CD8-positive, alpha-beta memory T cell (primary cell): ENCODE data around the gene E4F1. TPM values are rescaled to one million over a fixed set of nuclear protein-coding genes. Genes with fewer than 3 reads are reported as not detected.

Experiments used
- CTCF ChIA-PET: fragments of 350-600 bp; sonication (Branson Sonifier 250); formaldehyde crosslinking; loops from one replicate; lab custom pipeline; 2021; ENCODE audit warnings: antibody characterized with exemption; lab: Charles Lee
- POLR2A ChIA-PET: fragments of 350-600 bp; sonication (Branson Sonifier 250); formaldehyde crosslinking; loops from one replicate; lab custom pipeline; 2021; ENCODE audit warnings: antibody characterized with exemption; lab: Charles Lee
- DNase-seq, 5 donors: peaks; one replicate each; pipeline versions ENCODE4 v3.0.0 to v3.0.0-alpha.2; 2020 to 2022; ENCODE audit warnings: mixed read lengths in 1 of 5
- H3K27ac ChIP-seq: one replicate; pipeline ENCODE4 v1.7.0; 2013; ENCODE audit warnings: low read depth, mild to moderate bottlenecking, low read length, moderate library complexity
- H3K27me3 ChIP-seq: 2 replicates; pipeline ENCODE4 v1.7.0; 2013; ENCODE audit warnings: low read length, mild to moderate bottlenecking; ENCODE audit not compliant: insufficient read depth, poor library complexity, severe bottlenecking
- H3K36me3 ChIP-seq: 2 replicates; pipeline ENCODE4 v1.7.0; 2013; ENCODE audit warnings: mild to moderate bottlenecking, low read length, moderate library complexity; ENCODE audit not compliant: insufficient read depth
- H3K4me1 ChIP-seq: 2 replicates; pipeline ENCODE4 v1.7.0; 2013; ENCODE audit warnings: mild to moderate bottlenecking, low read length, moderate library complexity; ENCODE audit not compliant: insufficient read depth
- H3K4me3 ChIP-seq: 2 replicates; pipeline ENCODE4 v1.7.0; 2013; ENCODE audit warnings: mild to moderate bottlenecking, low read length
- H3K9me3 ChIP-seq: 2 replicates; pipeline ENCODE4 v1.7.0; 2013; ENCODE audit warnings: mild to moderate bottlenecking, low read length
- H3K27ac Mint-ChIP-seq, 8 donors: one replicate each; pipeline ENCODE4 v1.8.0; 2020 to 2021; ENCODE audit warnings: mixed read lengths in 8 of 8, mild to moderate bottlenecking in 6 of 8, inconsistent platforms in 3 of 8, moderate library complexity in 3 of 8
- H3K27me3 Mint-ChIP-seq, 2 donors: one replicate each; pipeline ENCODE4 v1.8.0; 2020 to 2021; ENCODE audit warnings: mixed read lengths in 2 of 2, mild to moderate bottlenecking in 1 of 2, moderate library complexity in 1 of 2
- H3K36me3 Mint-ChIP-seq, 3 donors: one replicate each; pipeline ENCODE4 v1.8.0; 2020 to 2021; ENCODE audit warnings: mixed read lengths in 3 of 3, inconsistent platforms in 1 of 3, mild to moderate bottlenecking in 1 of 3
- H3K4me1 Mint-ChIP-seq, 3 donors: one replicate each; pipeline ENCODE4 v1.8.0; 2020 to 2021; ENCODE audit warnings: mixed read lengths in 3 of 3, inconsistent platforms in 1 of 3, mild to moderate bottlenecking in 1 of 3
- H3K4me3 Mint-ChIP-seq, 7 donors: one replicate each; pipeline ENCODE4 v1.8.0; 2020 to 2021; ENCODE audit warnings: mixed read lengths in 7 of 7, mild to moderate bottlenecking in 6 of 7, moderate library complexity in 4 of 7, inconsistent platforms in 2 of 7
- H3K9me3 Mint-ChIP-seq, 5 donors: one replicate each; pipeline ENCODE4 v1.8.0; 2020 to 2022; ENCODE audit warnings: mixed read lengths in 5 of 5, mild to moderate bottlenecking in 3 of 5, moderate library complexity in 2 of 5, inconsistent platforms in 1 of 5
- polyA plus RNA-seq: library from polyadenylated mRNA; unstranded; fragments of 300-500 nt; fragmentation: Illumina TruSeq; gene quantifications from one replicate; pipeline ENCODE4 v1.2.3, GENCODE V29; 2021
- total RNA-seq, 2 experiments: library from RNA; stranded (reverse); gene quantifications; one replicate each; pipeline ENCODE4 v1.2.3, GENCODE V29; 2021

Gene E4F1
- total and polyA plus RNA-seq, 3 experiments from 2014 or later = 16.5 to 29.8 (median 28.9) TPM

GRCh38 chr16:2273484-2273883 is 50.1 kb downstream of the E4F1 start:
- Histone ChIP-seq H3K27me3 (no peaks in the 10 kb centered on the region), H3K9me3 (no peaks in the 10 kb centered on the region), H3K36me3 (no peaks in the 10 kb centered on the region), H3K4me3 (no peak overlapping the region), H3K27ac (no peak overlapping the region), H3K4me1 (peaks cover 10% of the 10 kb centered on the region)
- ChIA-PET CTCF (no interaction called here), POLR2A (no interaction called here)
- H3K27me3 Mint-ChIP-seq = no peaks in the 10 kb centered on the region
- peak in 1 of 5 donors; percentile 15 for DNase-seq
- H3K4me1 Mint-ChIP-seq = peaks cover 7 to 14% (median 8%) of the 10 kb centered on the region in 3 donors
- H3K9me3 Mint-ChIP-seq = no peaks in the 10 kb centered on the region
- H3K36me3 Mint-ChIP-seq = peaks cover 0 to 4% (median 0%) of the 10 kb centered on the region in 3 donors
- H3K27ac Mint-ChIP-seq = no peak overlapping the region
- no peak overlapping the region for H3K4me3 Mint-ChIP-seq

DNA sequence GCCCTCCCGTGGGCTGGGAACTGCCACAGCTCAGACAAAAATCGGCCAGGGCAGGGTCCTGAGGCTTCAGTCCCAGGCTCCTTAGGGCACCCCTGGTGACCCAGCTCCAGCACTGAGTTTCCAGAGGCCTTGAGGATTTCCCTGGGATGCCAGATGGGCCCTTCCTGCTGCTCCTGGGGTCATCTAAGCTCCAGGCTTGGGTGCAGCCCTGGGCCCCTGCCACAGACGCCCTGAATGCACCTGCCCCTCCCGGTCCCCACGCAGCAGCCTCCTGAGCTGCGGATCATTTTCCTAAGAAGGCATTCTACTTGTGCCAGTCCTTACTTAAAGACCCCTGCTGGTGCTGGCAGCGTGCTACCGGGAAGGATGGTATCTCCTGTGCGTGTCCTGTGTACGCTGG is 50.5 kb downstream of the E4F1 start:
- peaks cover 7 to 13% (median 8%) of the 10 kb centered on the region in 3 donors for H3K4me1 Mint-ChIP-seq
- peak overlapping the region in 1 of 8 donors; percentile 62 for H3K27ac Mint-ChIP-seq
- Histone ChIP-seq H3K4me1 (peaks cover 9% of the 10 kb centered on the region), H3K9me3 (no peaks in the 10 kb centered on the region), H3K27me3 (no peaks in the 10 kb centered on the region), H3K27ac (no peak overlapping the region), H3K4me3 (no peak overlapping the region), H3K36me3 (no peaks in the 10 kb centered on the region)
- H3K36me3 Mint-ChIP-seq = peaks cover 0 to 2% (median 0%) of the 10 kb centered on the region in 3 donors
- ChIA-PET POLR2A (no interaction called here), CTCF (no interaction called here)
- H3K9me3 Mint-ChIP-seq = no peaks in the 10 kb centered on the region
- H3K27me3 Mint-ChIP-seq = no peaks in the 10 kb centered on the region
- H3K4me3 Mint-ChIP-seq = no peak overlapping the region
- peak in 1 of 5 donors; percentile 34 for DNase-seq

DNA sequence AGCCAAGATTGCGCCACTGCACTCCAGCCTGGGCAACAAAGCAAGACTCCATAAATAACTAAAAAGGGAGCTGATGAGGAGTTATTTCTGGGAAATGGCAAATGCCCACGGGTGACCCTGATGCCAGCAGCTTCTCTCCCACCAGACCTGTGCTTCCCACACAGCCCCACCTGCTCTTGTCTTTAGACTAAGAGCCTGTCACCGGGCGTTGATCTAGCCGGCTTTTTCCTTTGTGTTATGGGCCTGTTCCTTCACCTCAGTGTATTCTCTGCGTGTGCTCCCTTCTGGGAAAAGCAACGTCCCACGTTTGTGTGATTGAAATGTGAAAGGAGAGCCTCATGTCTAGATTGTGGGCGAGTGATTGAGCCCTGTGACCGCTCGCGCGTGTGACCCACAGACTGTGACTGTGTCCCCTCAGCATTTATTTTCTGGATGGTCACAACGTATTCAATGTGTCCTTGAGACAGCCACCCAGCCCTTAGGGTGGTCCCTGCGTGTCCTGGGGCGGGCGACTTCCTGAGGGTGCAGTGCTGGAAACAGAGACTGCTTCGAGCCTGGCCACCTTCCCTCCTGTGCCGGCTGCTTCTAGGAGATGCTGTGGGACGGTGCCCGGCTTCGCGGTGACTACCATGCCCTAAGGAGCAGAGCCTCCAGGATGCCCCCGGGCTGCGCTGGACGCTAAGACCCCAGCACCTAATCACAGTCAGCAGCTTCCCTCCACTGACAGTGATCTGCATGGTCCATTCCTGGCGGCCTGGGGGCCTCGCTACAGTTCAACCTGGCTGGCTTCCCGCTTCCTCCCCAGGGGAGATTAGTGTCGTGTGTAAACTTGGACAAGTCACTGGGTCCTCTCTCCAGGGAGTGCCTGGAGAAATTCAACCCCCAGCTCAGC is 52.3 kb downstream of the E4F1 start:
- H3K9me3 Mint-ChIP-seq = no peaks in the 10 kb centered on the region
- Histone ChIP-seq H3K9me3 (no peaks in the 10 kb centered on the region), H3K4me1 (no peaks in the 10 kb centered on the region), H3K27ac (no peak overlapping the region), H3K4me3 (no peak overlapping the region), H3K27me3 (no peaks in the 10 kb centered on the region), H3K36me3 (no peaks in the 10 kb centered on the region)
- CTCF ChIA-PET = interaction anchor here (1.2 kb wide), 1 partner anchor 81 kb away, joined by 5 read pairs; no protein-coding TSS in a partner anchor
- H3K36me3 Mint-ChIP-seq = peaks cover 0 to 3% (median 0%) of the 10 kb centered on the region in 3 donors
- DNase-seq = peak in 1 of 5 donors; percentile 20
- H3K27ac Mint-ChIP-seq = peak overlapping the region in 1 of 8 donors; percentile 32
- no peaks in the 10 kb centered on the region for H3K27me3 Mint-ChIP-seq
- no peak overlapping the region for H3K4me3 Mint-ChIP-seq
- peaks cover 0 to 2% (median 1%) of the 10 kb centered on the region in 3 donors for H3K4me1 Mint-ChIP-seq
- POLR2A ChIA-PET = no interaction called here

GRCh38 chr16:2276368-2277195 is 53.2 kb downstream of the E4F1 start:
- Histone ChIP-seq H3K4me1 (no peaks in the 10 kb centered on the region), H3K27me3 (no peaks in the 10 kb centered on the region), H3K9me3 (no peaks in the 10 kb centered on the region), H3K4me3 (no peak overlapping the region), H3K36me3 (no peaks in the 10 kb centered on the region), H3K27ac (no peak overlapping the region)
- Mint-ChIP-seq H3K27ac (no peak overlapping the region), H3K4me3 (no peak overlapping the region), H3K27me3 (no peaks in the 10 kb centered on the region), H3K9me3 (no peaks in the 10 kb centered on the region), H3K36me3 (peaks cover 0 to 3% (median 0%) of the 10 kb centered on the region in 3 donors), H3K4me1 (peaks cover 0 to 1% (median 0%) of the 10 kb centered on the region in 3 donors)
- ChIA-PET POLR2A (no interaction called here), CTCF (no interaction called here)
- DNase-seq = peak in 1 of 5 donors; percentile 3

DNA sequence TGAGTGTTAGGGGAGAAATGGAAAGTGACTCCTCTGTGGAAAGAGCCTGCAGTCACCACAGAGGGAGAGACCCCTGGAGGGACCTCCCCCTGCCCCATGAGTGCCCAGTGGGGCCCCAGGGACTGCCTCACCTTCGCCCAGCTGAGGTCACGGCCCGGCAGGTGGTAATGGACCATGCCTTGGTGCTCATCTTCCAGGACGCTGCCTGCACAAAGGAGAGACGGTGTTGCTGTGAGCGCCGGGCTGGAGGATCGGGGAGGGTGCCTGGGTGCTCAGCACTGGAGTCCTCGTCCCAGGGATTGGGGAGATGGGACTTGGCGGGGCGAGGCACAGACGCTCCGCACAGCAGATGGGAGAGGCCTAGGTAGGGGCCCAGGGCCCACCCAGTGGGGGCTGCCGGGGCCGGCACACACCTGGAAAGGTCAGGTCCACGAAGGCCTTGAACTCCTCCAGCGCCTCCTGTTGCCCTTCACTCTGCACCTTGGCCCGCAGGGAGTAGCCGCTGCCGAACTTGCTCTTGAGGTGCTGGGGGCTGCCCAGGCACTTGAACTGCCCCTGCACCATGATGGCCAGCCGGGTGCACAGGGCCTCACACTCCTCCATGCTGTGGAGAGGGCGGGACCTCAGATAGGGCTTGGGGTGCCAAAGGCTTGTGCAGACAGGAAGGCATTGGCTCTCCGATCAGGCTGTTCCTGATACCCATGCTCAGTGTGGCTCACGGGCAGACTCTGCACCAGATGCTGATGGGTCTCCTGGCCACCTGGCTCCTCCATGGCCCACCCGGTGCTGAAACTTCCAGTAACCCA is 54.3 kb downstream of the E4F1 start:
- POLR2A ChIA-PET = no interaction called here
- peak in 1 of 5 donors; percentile 43 for DNase-seq

GRCh38 chr16:2278272-2278608 is 54.8 kb downstream of the E4F1 start:
- Mint-ChIP-seq H3K36me3 (peaks cover 0 to 3% (median 0%) of the 10 kb centered on the region in 3 donors), H3K9me3 (no peaks in the 10 kb centered on the region), H3K4me3 (no peak overlapping the region), H3K27me3 (no peaks in the 10 kb centered on the region), H3K27ac (no peak overlapping the region), H3K4me1 (peaks cover 0 to 1% (median 0%) of the 10 kb centered on the region in 3 donors)
- Histone ChIP-seq H3K4me1 (no peaks in the 10 kb centered on the region), H3K4me3 (no peak overlapping the region), H3K27me3 (no peaks in the 10 kb centered on the region), H3K27ac (no peak overlapping the region), H3K36me3 (no peaks in the 10 kb centered on the region), H3K9me3 (no peaks in the 10 kb centered on the region)
- POLR2A ChIA-PET = no interaction called here
- CTCF ChIA-PET = no interaction called here
- DNase-seq = no peak

More for the DNA sequence above, 54.3 kb downstream of the E4F1 start:
- Mint-ChIP-seq H3K4me1 (peaks cover 0 to 1% (median 0%) of the 10 kb centered on the region in 3 donors), H3K27ac (no peak overlapping the region), H3K27me3 (no peaks in the 10 kb centered on the region), H3K9me3 (no peaks in the 10 kb centered on the region), H3K4me3 (no peak overlapping the region), H3K36me3 (peaks cover 0 to 3% (median 0%) of the 10 kb centered on the region in 3 donors)
- Histone ChIP-seq H3K4me1 (no peaks in the 10 kb centered on the region), H3K27ac (no peak overlapping the region), H3K27me3 (no peaks in the 10 kb centered on the region), H3K4me3 (no peak overlapping the region), H3K36me3 (no peaks in the 10 kb centered on the region), H3K9me3 (no peaks in the 10 kb centered on the region)
- CTCF ChIA-PET = no interaction called here

DNA sequence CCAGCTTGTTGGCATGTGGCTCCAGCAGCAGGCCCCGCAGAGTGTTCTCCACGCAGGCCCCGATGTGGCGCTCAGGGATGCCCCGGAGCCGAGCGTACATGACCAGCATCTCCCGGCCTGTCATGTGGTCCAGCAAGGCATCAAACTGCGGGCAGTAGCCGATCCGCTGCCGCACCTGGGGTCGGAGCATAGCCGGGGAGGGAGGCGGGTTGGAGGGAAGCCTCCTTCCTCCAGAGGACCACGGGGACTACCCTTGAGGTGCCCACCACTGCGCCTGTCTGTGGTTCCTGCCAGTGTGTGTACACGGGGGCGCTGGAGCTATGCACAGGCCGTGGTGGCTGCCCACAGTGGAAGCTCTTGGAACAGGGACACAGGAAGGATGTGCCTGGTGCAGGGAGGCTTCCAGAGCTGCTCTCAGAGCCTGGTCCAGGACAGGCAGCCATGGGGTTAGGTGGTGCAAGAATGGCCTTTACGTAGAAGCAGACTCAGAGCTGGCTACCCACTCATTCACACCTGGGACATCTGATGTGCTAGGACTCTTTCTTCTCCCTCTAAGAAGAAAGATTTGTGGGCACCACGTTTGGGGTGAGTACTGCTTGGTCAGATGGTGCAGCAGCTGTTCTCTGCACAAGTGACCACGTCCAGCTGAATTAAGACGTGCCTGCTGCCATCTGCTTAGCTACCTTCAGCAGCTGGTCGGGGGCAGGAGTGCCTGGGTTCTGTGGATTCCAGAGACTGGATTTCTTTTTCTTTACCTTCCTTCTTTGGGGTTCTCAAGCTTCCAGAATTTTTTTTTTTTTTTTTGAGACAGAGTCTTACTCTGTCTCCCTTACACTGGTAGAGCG is 55.8 kb downstream of the E4F1 start:
- no peaks in the 10 kb centered on the region for H3K36me3 ChIP-seq
- Mint-ChIP-seq H3K9me3 (no peaks in the 10 kb centered on the region), H3K36me3 (peaks cover 3 to 5% (median 4%) of the 10 kb centered on the region in 3 donors), H3K27ac (no peak overlapping the region), H3K4me3 (no peak overlapping the region), H3K4me1 (no peaks in the 10 kb centered on the region), H3K27me3 (peaks cover 0 to 2% of the 10 kb centered on the region in 2 donors)
- POLR2A ChIA-PET = no interaction called here
- no peaks in the 10 kb centered on the region for H3K4me1 ChIP-seq
- no peak overlapping the region for H3K27ac ChIP-seq
- no peak for DNase-seq
- no peak overlapping the region for H3K4me3 ChIP-seq
- CTCF ChIA-PET = interaction anchor here (0.9 to 1.3 kb wide), 3 partner anchors 8 to 84 kb away, joined by 3 read pairs; partner anchors contain the start of gene ECI1
- no peaks in the 10 kb centered on the region for H3K9me3 ChIP-seq
- no peaks in the 10 kb centered on the region for H3K27me3 ChIP-seq
